Activated T-helper 1 cell treated with anti-CD3 and anti-CD28 coated beads, Interleukin-12 subunit alpha, Interleukin-12 subunit beta, Interleukin-2, Interleukin-4 antibody, amounts not matched to agents 30 ng/mL and 10 ng/mL and 1 ng/mL, durations not matched to agents 14 hours and 24 hours and 36 hours (primary cell): ENCODE data around the gene OCRL. TPM values are rescaled to one million over a fixed set of nuclear protein-coding genes. Genes with fewer than 3 reads are reported as not detected.

Experiments
- DNase-seq: peaks from one replicate; pipeline ENCODE4 v3.0.0; 2021; ENCODE audit warnings: low spot score
- H3K27ac Mint-ChIP-seq: one replicate; pipeline ENCODE4 v1.8.0; 2021; ENCODE audit warnings: mild to moderate bottlenecking, mixed read lengths
- H3K27me3 Mint-ChIP-seq: one replicate; pipeline ENCODE4 v1.8.0; 2022; ENCODE audit warnings: mild to moderate bottlenecking, moderate library complexity, mixed read lengths; ENCODE audit not compliant: insufficient read depth
- H3K36me3 Mint-ChIP-seq: one replicate; pipeline ENCODE4 v1.8.0; 2021; ENCODE audit warnings: low read depth, mixed read lengths
- H3K4me1 Mint-ChIP-seq: one replicate; pipeline ENCODE4 v1.8.0; 2021; ENCODE audit warnings: low read depth, mixed read lengths
- H3K4me3 Mint-ChIP-seq: one replicate; pipeline ENCODE4 v1.8.0; 2021; ENCODE audit warnings: mild to moderate bottlenecking, moderate library complexity, mixed read lengths
- H3K9me3 Mint-ChIP-seq: one replicate; pipeline ENCODE4 v1.8.0; 2021; ENCODE audit warnings: mixed read lengths
- intact Hi-C: fragments of 100-400 bp; cut with micrococcal nuclease; formaldehyde crosslinking; loops from one replicate; pipeline ENCODE4 v1.15.1; 2024
- total RNA-seq: library from RNA; stranded (reverse); gene quantifications from 2 replicates; pipeline ENCODE4 v1.2.3, GENCODE V29; 2022

The OCRL gene
- total RNA-seq, 1 donor from 2014 or later: 3.8 TPM

DNA sequence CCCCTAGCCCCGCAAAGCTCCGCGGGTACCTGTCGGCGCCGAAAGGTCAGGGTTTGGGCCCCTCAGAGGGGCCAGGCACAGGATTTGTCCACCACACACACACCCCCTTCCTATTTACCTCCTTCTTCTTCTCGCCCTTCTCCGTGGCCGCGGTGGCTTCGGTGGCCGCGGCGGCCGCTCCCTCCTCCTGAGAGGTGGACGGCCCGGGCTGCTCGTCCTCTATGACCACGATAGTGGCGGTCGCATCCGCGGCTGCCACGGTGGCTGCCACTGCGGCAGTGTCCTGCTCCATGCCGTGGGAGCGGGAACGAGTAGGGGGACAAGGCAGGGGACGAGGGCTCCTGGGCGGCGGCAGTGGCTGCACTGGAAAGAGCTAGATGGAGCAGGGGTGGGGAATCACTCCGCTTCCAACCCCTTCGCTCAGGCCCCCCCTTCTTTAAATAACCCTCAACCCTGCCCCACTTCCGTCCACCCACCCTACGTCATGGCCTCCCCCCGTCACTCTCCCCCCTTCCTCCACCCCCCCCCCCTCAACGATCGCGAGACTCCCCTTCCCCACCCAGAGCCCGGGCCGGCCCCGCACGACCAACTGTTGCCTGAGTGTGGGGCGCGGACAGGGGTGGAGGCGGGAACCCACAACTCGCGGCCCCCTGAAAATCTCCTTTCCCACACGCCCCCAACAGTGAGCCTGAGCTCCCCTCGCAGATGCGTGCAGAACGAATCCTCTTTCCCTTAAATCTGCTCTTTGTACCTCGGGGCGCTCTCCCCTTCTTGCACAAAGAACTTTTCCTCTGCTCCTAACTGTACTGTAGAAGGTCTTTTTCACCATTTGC is 16.8 kb upstream of the OCRL start, which contains the start of gene SMARCA1:
Gene SMARCA1 (minus strand): TSS at position 412 of the 833 bp plus-strand sequence. CDS start 120 bp downstream, at position 292.
- no peaks in the 10 kb centered on the region for H3K4me1 Mint-ChIP-seq
- H3K27me3 Mint-ChIP-seq: peaks cover 28% of the 10 kb centered on the region
- DNase-seq: no peak
- no peak within 1 kb of the TSS for H3K27ac Mint-ChIP-seq
- no peaks in the 10 kb centered on the region for H3K36me3 Mint-ChIP-seq
- H3K4me3 Mint-ChIP-seq: peak within 1 kb of the TSS; percentile 75
- H3K9me3 Mint-ChIP-seq: no peaks in the 10 kb centered on the region
- intact Hi-C loops: no loop called here

DNA sequence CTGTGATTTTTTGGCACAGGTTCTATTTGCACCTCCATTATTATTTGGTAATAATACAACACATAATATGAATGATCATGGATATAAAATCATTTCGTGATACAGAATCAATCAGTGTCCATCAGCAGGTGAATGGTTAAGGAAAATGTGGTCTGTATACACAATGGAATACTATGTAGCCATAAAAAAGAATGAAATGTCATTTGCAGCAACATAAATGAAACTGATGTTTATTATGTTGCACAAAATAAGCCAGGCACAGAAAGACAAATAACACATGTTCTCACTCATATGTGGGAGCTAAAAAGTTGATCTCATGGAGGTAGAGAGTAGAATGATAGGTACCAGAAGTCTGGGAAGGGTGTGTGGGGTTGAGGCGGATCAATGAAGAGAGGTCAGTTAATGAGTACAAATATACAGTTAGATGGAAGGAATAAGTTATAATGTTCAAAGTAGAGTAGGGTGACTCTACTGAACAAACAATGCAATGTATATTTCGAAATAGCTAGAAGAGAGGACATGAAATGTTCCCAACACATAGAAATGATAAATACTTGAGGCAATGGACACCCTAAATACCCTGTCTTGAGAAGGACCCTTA is 15.7 kb upstream of the OCRL start:
- intact Hi-C loops: no loop called here
- DNase-seq: no peak
- Mint-ChIP-seq H3K27ac (no peak overlapping the region), H3K4me3 (peak overlapping the region; percentile 73), H3K9me3 (no peaks in the 10 kb centered on the region), H3K4me1 (no peaks in the 10 kb centered on the region), H3K27me3 (peaks cover 26% of the 10 kb centered on the region), H3K36me3 (no peaks in the 10 kb centered on the region)

DNA sequence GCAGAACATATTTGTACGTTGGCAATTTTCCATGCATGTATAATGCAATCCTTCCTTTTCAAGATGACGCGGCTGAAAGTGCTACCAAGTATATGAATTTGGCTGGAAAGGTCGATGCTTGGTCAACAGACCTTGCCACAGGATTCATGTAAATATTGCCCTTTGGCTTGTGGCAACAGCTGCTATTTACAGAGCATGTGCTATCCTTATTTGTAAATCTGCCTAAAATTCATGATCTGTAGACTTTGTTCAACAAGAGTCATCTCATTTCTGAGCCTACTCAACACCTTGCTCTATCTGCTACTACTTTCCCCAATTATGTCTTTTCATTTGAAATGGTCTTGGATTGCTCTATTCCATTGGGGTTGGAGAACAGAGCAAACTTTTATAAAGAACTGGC is 14.9 kb upstream of the OCRL start:
- Mint-ChIP-seq H3K36me3 (no peaks in the 10 kb centered on the region), H3K4me1 (no peaks in the 10 kb centered on the region), H3K4me3 (no peak overlapping the region), H3K27ac (no peak overlapping the region), H3K27me3 (peaks cover 25% of the 10 kb centered on the region), H3K9me3 (no peaks in the 10 kb centered on the region)
- DNase-seq: no peak
- intact Hi-C loops: no loop called here

DNA sequence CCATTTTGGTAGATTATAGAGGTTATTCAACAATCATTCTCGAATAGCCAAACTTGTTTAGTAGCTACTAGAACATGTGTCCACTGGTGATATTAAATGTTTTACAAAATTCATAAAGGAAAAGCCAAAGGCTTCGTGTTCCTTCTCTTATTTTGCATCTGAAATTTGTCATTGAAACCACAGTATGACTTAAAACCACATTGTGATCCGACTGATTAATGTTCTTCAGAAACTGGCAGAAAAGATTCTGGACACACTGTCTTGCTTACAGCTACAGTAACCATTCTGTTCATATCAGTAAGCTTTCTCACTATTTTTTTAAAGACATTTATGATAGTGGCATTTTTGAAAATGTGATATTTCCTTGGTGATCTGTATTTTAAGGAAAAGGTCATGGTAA is 14.2 kb upstream of the OCRL start:
- peaks cover 25% of the 10 kb centered on the region for H3K27me3 Mint-ChIP-seq
- DNase-seq: no peak
- no peak overlapping the region for H3K27ac Mint-ChIP-seq
- H3K9me3 Mint-ChIP-seq: no peaks in the 10 kb centered on the region
- no peak overlapping the region for H3K4me3 Mint-ChIP-seq
- H3K4me1 Mint-ChIP-seq: no peaks in the 10 kb centered on the region
- intact Hi-C loops: no loop called here
- H3K36me3 Mint-ChIP-seq: no peaks in the 10 kb centered on the region

DNA sequence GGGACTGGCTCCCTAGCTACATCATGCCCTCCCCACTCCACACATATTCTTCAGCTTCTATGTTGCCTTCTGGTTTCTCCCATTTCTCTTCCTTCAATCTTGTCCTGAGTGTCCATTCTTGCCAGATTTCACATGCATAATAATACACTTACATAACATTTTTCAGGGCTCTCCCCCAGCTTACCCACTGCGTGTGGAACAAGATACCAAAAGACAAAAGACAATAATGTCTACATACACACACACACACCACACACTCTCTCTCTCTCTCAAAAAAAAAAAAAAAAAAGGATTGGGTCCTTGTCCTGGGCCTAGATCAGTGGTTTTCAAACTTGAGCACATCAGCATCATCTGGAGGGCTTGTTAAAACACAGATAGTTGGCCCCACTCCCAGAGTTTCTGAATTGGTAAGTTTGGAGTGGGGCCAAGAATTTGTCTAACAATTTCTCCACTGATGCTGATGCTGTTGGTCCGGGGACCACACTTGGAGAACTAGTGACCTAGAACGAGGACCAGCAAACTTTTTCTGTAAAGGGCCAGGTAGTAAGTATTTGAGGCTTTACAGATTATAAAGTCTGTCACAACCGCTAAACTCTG is 10.3 kb upstream of the OCRL start:
- Mint-ChIP-seq H3K4me3 (no peak overlapping the region), H3K9me3 (no peaks in the 10 kb centered on the region), H3K36me3 (no peaks in the 10 kb centered on the region), H3K27ac (no peak overlapping the region), H3K4me1 (no peaks in the 10 kb centered on the region), H3K27me3 (peaks cover 6% of the 10 kb centered on the region)
- no peak for DNase-seq
- intact Hi-C loops: no loop called here

DNA sequence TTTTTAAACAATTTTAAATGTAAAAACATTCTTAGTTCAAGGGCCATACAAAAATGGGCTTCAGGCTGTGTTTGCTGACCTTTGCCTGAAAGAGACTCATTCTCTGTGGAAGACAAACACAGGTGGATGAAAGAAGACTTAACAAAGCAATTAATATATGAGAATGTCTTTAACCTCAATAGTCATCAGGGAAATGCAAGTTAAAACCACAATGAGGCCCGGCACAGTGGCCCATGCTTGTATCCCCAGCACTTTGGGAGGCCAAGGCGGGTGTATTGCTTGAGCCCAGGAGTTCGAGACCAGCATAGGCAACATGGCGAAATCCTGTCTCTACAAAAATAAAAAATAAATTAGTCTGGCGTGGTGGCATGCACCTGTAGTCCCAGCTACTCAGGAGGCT is 9.6 kb upstream of the OCRL start:
- H3K27ac Mint-ChIP-seq: no peak overlapping the region
- H3K9me3 Mint-ChIP-seq: no peaks in the 10 kb centered on the region
- H3K36me3 Mint-ChIP-seq: no peaks in the 10 kb centered on the region
- H3K4me3 Mint-ChIP-seq: no peak overlapping the region
- peaks cover 6% of the 10 kb centered on the region for H3K27me3 Mint-ChIP-seq
- no peaks in the 10 kb centered on the region for H3K4me1 Mint-ChIP-seq
- no peak for DNase-seq
- intact Hi-C loops: no loop called here

DNA sequence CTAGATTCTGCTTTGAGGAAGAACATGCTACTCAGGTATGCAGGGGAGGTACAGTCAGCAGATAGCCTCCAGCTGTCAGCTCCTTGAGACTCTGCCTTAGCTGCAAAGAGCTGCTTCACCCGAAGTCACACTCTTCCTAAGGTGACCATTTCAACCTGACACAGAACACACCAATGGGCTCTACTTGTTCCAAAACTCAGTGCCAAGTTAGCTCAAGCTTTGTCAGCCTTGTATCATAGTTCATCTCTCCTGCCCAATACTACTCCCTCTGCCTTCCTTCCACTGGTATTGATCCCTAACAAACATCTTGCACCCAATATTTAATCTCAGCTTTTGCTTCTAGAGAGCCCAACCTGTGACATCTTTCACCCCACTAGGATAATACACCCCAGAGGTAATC is 8.9 kb upstream of the OCRL start:
- H3K4me3 Mint-ChIP-seq: no peak overlapping the region
- peaks cover 6% of the 10 kb centered on the region for H3K27me3 Mint-ChIP-seq

DNA sequence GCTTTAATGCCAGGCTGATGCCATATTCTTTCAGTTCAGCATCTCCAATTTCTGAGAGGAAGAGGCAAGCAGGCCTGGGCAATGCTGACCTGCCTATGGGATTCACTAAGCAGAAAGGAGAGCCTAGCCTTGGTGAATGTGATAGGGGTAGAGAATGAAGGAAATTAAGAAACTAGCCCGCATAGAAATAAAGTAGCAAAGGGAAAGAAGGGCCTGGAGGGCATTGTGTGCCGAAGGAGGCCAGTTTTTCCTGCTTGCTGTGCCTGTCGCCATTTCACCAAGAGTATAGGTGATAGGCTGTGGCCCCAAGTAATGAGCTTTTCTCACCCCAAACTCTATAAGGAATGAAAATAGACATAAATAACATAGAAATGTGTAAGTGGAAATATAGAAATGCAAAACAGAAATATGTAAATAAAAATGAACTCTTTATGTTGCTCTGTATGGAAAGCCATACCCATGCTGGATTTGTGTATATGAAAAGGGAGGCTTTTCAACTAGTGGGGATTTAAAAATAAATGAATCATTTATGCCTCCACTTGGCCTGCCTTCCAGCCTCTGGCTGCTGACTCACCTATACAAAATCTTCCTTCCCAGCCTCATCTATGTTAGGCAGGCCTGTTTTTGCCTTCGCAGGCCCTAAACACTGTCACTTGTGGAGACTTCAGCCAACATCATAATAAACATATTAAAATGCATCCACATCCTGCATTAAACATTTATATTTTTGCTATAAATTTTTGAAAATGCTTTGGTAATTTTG is 5.1 kb upstream of the OCRL start:
- Mint-ChIP-seq H3K27ac (no peak overlapping the region), H3K4me3 (no peak overlapping the region), H3K27me3 (peaks cover 7% of the 10 kb centered on the region)

More for the DNA sequence above, 8.9 kb upstream of the OCRL start:
- DNase-seq: no peak
- intact Hi-C loops: no loop called here
- Mint-ChIP-seq H3K27ac (no peak overlapping the region), H3K9me3 (no peaks in the 10 kb centered on the region), H3K36me3 (no peaks in the 10 kb centered on the region), H3K4me1 (no peaks in the 10 kb centered on the region)

DNA sequence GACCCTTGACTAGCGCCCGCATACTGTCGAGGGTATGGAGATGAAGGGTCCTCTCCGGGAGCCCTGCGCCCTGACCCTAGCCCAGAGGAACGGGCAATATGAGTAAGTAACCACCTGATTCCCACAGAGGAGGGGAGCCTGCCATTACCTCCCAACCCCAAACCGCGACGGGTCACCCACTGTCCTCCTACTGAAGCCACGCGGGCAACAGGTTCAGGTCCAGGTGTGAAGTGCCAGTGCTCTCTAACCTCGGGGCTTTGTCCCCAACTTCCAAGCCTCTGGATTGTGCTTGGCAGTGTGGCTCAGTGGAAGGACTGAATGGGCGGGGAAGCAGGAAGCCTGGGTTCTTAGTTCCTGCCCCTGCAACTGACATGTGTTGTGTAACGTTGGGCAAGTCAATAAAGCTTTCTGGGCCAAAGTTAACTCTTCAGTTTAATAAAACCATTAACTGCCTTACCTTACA is 694 bp downstream of the OCRL start:
- Mint-ChIP-seq H3K9me3 (no peaks in the 10 kb centered on the region), H3K4me3 (peak overlapping the region; percentile 66), H3K27ac (no peak overlapping the region), H3K36me3 (peaks cover 2% of the 10 kb centered on the region), H3K4me1 (peaks cover 5% of the 10 kb centered on the region), H3K27me3 (peaks cover 7% of the 10 kb centered on the region)
- intact Hi-C loops: no loop called here
- no peak for DNase-seq

More for the DNA sequence above, 5.1 kb upstream of the OCRL start:
- intact Hi-C loops: no loop called here
- no peaks in the 10 kb centered on the region for H3K9me3 Mint-ChIP-seq
- H3K36me3 Mint-ChIP-seq: peaks cover 2% of the 10 kb centered on the region
- H3K4me1 Mint-ChIP-seq: no peaks in the 10 kb centered on the region
- DNase-seq: no peak

DNA sequence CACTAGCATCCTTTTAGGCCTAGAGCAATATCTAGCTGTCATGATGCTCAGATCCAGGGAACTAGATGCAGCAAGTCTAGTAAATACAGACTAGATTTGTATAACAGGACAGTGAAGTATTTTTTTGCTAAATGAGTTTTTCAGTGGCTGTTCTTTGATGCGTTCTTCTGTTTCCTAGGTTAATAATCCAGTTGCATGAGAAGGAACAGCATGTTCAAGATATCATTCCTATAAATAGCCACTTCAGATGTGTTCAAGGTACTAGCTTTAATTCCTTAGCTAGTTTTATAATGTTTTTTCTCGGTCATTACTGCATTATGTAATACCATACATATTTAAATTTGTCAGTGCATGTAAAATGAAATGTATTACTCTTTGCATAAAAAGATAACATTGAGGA is 4.7 kb downstream of the OCRL start:
- DNase-seq: no peak
- peaks cover 5% of the 10 kb centered on the region for H3K4me1 Mint-ChIP-seq
- H3K36me3 Mint-ChIP-seq: no peaks in the 10 kb centered on the region
- H3K4me3 Mint-ChIP-seq: no peak overlapping the region
- H3K27ac Mint-ChIP-seq: no peak overlapping the region
- H3K9me3 Mint-ChIP-seq: no peaks in the 10 kb centered on the region
- H3K27me3 Mint-ChIP-seq: no peaks in the 10 kb centered on the region
- intact Hi-C loops: no loop called here

DNA sequence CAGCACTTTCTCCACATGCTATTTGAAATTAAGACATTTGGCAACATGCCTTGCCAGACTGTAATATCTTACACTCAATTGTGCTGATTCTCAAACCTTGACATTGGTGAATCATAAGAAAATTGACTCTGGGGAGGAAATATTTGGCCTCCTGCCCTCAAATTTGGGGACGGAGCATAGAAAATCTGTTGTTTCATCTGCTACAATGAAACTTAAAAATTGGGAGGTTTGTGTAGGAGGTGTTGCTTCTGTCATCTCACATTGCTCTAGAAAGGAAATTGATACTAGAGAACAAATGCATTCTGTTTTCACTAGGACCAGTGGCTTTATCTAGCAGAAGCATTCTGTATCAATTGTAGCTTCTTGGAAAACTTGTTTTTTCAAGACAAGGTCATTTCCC is 5.3 kb downstream of the OCRL start:
- intact Hi-C loops: no loop called here
- no peak overlapping the region for H3K4me3 Mint-ChIP-seq
- DNase-seq: no peak
- peaks cover 5% of the 10 kb centered on the region for H3K4me1 Mint-ChIP-seq
- H3K9me3 Mint-ChIP-seq: no peaks in the 10 kb centered on the region
- no peaks in the 10 kb centered on the region for H3K36me3 Mint-ChIP-seq
- no peaks in the 10 kb centered on the region for H3K27me3 Mint-ChIP-seq
- no peak overlapping the region for H3K27ac Mint-ChIP-seq

DNA sequence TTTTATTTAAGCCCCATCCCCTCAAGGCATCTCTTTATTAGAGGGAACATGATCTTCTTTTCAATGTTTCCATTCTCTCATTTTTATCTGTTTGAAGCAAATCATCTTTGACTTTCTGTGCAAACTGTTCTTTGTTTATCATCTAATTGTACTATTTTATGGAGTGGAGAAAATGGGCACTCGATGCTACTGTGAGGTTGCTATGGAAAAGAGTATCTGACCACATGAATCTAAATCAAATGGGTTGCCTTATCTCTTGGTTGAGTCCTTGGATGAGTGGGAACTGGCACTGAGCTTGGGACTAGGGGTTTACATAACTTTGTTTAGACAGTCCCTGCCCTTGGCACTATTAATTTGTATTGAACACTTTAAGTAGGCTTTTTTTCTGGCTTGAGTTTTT is 9.1 kb downstream of the OCRL start:
- Mint-ChIP-seq H3K27ac (no peak overlapping the region), H3K4me1 (peaks cover 5% of the 10 kb centered on the region), H3K36me3 (no peaks in the 10 kb centered on the region), H3K4me3 (no peak overlapping the region), H3K9me3 (no peaks in the 10 kb centered on the region), H3K27me3 (no peaks in the 10 kb centered on the region)
- DNase-seq: no peak
- intact Hi-C loops: no loop called here
